ENCODE measurements around the gene RGS14.

RGS14 gene

DNA sequence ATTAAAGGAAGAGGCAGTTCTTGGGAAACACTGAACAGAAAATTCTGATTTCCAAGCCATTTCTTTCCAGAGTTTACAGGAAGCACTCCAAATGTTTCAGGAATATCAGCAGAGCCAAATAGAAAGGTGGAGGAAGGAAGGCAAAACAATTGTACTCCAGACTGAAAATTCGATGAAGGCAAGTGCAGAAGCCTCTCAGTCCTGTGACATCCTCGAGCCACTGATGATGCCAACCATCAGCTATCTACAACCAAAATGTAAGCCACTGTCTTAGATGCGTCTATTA, 8.4 kb upstream of the RGS14 start:
- in situ Hi-C loops (cut with HindIII; ENCODE audit: low sequenced_read_pairs) = loop anchor here (5.0 kb wide), 1 partner anchor 58 kb away; the partner anchor contains the start of gene F12
- no peak overlapping the region for H3K4me3 ChIP-seq (ENCODE audit: low read depth, low read length)

DNA sequence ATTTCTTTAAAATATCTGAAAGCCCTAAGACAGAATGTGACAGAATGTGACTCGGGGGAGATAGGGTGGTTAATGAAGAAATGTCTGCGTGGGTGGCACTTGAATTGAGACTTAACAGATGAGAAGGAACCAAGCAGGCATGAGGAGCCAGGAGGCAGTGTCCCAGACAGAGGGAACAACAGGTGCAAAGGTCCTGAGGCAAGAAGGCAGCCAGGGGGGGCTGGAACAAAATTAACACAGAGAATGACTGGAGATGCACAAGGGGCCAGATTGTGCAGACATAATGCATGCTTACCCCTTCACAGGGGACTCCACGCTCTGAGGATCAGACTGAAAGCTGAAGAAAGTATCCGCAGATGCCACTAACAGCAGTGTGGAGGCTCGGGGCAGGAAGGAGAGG, 8.0 kb upstream of the RGS14 start:
- DNase-seq (ENCODE audit: low read depth) = no peak
- H3K4me3 ChIP-seq (ENCODE audit: low read depth, low read length) = peak overlapping the region; percentile 100
- in situ Hi-C loops (cut with HindIII; ENCODE audit: low sequenced_read_pairs) = loop anchor here (5.0 kb wide), 1 partner anchor 58 kb away; the partner anchor contains the start of gene F12
- TF ChIP-seq CTCF (IDR thresholded peaks at IDR 0.05; ENCODE audit: low read depth, low read length, missing control alignments) = no peak

More for the DNA sequence above, 8.4 kb upstream of the RGS14 start:
- TF ChIP-seq CTCF (IDR thresholded peaks at IDR 0.05; ENCODE audit: low read depth, low read length, missing control alignments) = no peak
- no peak for DNase-seq (ENCODE audit: low read depth)

DNA sequence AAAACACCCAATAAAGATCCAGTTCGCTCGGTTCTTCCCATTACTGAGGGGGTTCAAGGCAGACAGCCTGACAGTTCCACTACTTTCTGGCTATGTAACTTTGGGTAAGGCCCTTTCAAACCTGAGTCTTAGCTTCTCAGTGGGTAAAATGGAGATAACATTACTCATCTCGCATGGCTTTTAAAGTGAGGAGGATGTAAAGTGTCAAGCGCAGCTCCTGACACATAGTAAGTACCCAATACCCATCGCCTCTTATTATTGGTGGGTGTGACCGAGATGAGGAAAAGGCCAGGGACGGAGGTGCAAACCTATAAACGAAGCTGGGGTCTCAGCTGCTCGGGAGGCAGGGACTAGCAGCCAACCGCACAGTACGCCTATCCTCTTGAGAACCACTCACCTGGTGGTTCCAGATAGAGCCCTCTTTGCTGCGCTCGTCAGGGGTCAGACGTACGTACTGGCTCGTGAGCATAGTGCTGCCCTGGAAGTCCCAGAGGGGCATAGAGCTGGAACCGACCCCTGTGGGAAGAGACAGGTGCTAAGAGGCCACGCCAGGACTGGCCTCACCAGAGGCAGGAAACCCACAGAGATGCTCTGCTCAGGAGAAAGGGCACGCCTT, 6.8 kb upstream of the RGS14 start:
- H3K4me3 ChIP-seq (ENCODE audit: low read depth, low read length) = peak overlapping the region; percentile 100
- no peak for TF ChIP-seq CTCF (IDR thresholded peaks at IDR 0.05; ENCODE audit: low read depth, low read length, missing control alignments)
- DNase-seq (ENCODE audit: low read depth) = no peak
- in situ Hi-C loops (cut with HindIII; ENCODE audit: low sequenced_read_pairs) = no loop called here

GRCh38 chr5:177351392-177352329, 6.1 kb upstream of the RGS14 start, which contains the start of gene LMAN2:
TSS of gene LMAN2 (minus strand) at chr5:177351668. CDS start at chr5:177351647, 21 bp downstream.
- in situ Hi-C loops (cut with HindIII; ENCODE audit: low sequenced_read_pairs) = no loop called here
- no peak for TF ChIP-seq CTCF (IDR thresholded peaks at IDR 0.05; ENCODE audit: low read depth, low read length, missing control alignments)
- peak within 1 kb of the TSS; percentile 100 for H3K4me3 ChIP-seq (ENCODE audit: low read depth, low read length)
- DNase-seq (ENCODE audit: low read depth) = peak; percentile 87

- no peak overlapping the region for H3K4me3 ChIP-seq (ENCODE audit: low read depth, low read length)
- in situ Hi-C loops (cut with HindIII; ENCODE audit: low sequenced_read_pairs) = no loop called here
- no peak for TF ChIP-seq CTCF (IDR thresholded peaks at IDR 0.05; ENCODE audit: low read depth, low read length, missing control alignments)
Observed at GRCh38 chr5:177353093-177353492, 4.6 kb upstream of the RGS14 start.

DNA sequence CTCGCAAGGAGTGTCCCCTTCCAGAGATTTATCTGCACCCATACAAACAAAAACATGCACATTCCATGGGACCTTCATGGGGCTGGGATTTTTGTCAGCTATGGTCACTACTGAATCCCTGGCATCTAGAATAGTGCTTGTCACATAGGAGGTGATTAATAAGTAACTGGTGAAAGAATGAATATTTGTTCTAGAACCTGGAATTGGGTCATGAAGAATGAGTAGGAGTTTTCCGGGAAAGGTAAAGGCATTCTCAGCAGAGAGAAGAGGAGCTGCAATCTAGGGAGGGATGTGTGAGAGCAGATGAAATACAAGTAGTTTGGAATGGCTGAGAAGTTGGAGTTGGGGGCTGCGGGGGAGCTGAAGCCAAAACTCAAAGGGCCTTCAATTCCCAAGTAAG, 3.5 kb upstream of the RGS14 start:
- no peak for DNase-seq (ENCODE audit: low read depth)
- no peak for TF ChIP-seq CTCF (IDR thresholded peaks at IDR 0.05; ENCODE audit: low read depth, low read length, missing control alignments)

More at GRCh38 chr5:177353093-177353492, 4.6 kb upstream of the RGS14 start:
- DNase-seq (ENCODE audit: low read depth) = no peak

More for the DNA sequence above, 3.5 kb upstream of the RGS14 start:
- H3K4me3 ChIP-seq (ENCODE audit: low read depth, low read length) = no peak overlapping the region
- in situ Hi-C loops (cut with HindIII; ENCODE audit: low sequenced_read_pairs) = no loop called here
